ENCODE results near the gene UBXN10.

UBXN10 gene, protein sequence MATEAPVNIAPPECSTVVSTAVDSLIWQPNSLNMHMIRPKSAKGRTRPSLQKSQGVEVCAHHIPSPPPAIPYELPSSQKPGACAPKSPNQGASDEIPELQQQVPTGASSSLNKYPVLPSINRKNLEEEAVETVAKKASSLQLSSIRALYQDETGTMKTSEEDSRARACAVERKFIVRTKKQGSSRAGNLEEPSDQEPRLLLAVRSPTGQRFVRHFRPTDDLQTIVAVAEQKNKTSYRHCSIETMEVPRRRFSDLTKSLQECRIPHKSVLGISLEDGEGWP

DNA sequence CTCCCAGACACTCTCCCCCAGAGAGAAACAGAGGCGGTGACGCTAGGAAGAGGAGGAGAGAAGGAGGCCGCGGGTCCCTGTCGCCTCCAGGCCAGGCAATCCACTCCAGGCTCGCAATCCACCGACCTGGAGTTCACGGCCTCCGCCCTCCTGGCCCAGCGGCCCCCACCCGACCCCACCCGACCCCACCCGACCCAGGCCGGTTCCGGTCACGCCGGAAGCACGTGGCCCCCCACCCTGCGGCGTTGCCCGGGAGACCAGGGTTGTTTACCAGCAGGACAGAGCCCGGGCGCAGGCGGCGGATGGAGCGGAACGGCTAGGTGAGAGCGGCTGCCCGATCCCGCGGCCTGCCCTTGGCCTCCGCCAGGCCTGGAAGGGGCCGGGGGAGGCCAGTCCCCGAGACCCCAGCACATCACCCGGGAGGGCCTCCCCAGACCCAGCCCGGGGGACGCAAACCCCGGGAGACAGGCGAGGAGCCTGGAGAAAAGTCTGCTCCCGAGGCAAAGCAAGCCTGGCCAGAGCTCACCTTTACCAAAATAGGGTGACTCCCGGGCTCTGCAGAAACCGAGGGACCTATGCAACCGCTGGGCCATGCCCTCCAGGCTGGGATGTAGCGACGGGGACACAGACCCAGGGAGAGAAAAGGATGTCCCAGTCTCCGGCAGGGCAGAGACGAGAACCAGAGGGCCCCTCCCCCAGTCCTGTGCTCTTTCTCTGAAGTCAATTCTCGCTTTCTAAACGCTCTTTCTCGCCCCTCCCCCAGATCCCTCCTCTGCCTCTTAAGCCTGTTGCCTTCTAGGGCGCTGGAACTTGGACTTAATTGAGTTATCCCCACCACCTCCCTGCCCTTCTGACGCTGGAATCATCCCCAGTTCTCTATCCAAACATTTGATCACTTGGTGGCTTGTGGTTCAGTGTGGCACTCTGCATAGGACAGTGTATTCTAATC, at the start of gene UBXN10, which contains the start of gene PLA2G2C:
Gene UBXN10 (plus strand): TSS at position 263 of the 949 bp plus-strand sequence. CDS start 4,466 bp downstream, outside the sequence.
Gene PLA2G2C (minus strand): TSS at position 685 of the 949 bp plus-strand sequence. CDS start 9,155 bp downstream, outside the sequence.
- DNase-seq (ENCODE audit: low spot score): no peak

DNA sequence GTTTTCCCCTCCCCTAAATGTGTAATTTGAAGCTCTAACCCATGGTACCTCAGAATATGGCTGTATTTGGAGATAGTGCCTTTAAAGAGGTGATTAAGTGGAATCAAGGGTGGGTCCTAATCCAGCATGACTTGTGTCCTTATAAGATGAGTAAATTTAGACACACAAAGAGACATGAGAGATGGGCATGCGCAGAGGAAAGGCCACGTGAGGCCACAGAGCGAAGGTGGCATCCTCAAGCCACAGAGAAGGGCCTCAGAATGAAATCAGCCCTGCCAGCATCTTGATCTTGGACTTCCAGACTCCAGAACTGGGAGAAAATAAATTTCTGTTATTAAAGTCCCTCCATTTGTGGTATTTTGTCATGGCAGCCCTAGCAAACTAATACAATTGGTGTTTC, 49.6 kb upstream of the UBXN10 start:
- no peak for DNase-seq (ENCODE audit: low spot score)

DNA sequence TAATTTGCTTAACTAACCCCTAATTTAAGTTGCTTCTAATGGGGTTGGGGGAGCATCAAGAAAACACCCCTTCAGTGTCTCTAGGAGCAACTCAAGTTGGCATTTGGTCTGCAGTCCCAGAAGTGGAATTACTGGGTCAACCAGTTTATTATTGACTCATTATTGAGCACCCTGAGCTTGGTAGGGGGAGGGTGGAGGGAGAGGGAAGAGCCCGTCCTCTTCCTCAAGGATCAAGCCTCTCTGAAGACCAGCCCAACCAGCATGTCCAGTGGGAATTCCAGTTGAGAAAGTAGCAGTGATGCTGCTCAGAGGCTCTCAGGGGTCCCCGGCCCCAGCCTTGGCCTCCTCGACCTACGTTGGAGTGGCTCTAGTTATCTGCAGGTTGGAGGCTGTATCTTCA, 48.8 kb upstream of the UBXN10 start:
- DNase-seq (ENCODE audit: low spot score): no peak

DNA sequence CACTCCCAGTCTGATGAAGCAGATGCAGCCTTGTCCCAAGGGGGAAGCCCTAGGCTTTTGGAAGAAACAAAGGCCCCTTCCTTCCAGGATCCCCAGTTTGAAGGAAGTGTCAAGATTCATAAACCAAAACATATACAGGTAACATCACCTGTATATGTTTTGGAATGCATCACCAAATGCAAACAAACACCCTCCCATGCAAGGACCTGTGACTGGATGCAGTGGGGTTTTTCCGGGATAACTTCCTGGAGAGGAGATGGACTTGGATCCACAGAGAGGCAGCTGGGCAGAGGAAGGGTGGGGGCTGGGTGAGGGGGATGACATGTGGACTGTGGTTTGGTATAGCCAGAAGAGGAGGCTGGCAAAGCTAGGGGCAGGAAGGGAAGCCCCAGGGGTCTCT, 48.3 kb upstream of the UBXN10 start:
- no peak for DNase-seq (ENCODE audit: low spot score)

DNA sequence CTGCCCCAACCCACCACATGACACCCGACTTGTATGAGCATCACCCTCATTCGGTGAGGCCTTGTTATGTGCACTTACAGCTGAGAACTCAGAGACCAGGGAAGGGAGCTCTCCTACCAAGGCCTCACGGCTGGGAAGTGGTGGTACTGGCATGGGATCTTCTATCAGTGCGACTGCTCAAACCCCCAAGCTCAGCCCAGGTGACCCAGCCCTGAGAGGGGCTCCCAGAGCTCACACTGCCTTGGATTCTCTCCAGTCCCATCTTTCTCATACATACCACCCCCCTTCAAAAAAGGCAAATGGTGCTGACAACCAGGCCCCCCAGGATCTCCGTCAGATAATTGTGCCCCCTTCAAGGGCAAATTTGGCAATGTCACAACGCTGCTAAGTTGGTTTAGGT, 47.5 kb upstream of the UBXN10 start:
- no peak for DNase-seq (ENCODE audit: low spot score)

DNA sequence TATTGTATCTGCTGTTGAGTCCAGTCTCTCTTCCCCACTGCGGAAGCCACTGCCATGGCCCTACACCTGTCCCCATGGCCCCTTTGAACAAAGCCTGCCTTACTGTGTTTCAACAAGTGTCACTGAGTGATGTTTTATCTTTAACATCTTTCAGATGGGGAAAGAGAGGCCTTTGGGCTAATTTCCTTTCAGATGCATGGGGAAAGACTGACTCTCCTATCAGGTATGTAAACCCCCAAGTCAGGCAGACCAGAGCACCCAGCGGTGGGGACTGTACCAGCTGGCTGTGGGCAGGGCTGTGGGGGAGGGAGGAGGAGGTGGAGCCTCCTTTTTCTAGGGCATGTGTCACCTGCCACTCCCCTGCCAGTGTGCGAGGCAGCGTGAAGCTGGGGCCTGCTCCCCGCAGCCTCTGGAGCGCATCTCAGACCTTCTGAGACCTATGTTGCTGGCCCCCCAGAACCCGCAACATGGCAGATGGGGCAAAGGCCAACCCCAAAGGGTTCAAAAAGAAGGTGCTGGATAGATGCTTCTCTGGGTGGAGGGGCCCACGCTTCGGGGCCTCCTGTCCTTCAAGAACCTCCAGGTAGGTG, 46.8 kb upstream of the UBXN10 start, which contains the start of gene PLA2G2F:
Gene PLA2G2F (plus strand): TSS at position 363 of the 590 bp plus-strand sequence. CDS start 105 bp downstream, at position 468.
- DNase-seq (ENCODE audit: low spot score): no peak

DNA sequence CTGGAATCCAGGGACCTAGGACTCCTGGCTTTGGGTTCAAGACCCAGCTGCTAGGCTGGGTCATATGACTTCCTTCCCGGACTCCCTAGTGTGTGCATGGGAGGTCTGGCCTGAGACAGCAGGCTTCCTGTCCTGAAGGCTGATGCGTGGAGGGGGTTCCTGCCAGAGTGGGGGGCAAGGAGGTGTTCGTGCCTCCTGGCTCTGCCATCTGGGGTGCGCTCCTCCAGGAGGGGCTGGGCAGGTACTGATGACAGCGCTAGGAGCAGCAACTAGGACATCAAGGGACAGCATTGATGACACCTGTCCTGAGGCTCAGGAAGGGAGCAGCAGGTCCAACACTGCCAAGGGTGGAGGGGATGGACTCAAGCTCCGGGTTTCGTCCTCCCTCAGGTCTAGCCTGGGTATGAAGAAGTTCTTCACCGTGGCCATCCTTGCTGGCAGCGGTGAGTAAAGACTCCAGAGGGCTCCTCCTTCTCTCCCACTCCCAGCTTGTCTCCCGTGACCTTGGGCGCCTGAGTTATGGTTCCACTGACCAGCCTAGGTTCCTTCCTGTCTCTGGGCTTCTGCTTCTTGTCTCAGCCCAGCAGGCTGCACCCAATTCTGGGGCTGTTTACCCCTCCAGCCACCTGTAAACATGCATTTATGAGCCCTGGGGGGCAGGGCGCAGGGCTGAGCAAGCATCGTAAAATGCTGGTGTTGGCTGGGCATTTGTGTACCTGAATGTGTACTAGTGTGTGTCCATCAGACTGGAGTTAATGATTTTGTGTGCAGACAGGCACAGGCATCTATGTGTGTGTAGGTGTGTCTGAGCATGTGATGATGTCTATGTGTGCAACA, 45.9 kb upstream of the UBXN10 start:
- DNase-seq (ENCODE audit: low spot score): no peak

DNA sequence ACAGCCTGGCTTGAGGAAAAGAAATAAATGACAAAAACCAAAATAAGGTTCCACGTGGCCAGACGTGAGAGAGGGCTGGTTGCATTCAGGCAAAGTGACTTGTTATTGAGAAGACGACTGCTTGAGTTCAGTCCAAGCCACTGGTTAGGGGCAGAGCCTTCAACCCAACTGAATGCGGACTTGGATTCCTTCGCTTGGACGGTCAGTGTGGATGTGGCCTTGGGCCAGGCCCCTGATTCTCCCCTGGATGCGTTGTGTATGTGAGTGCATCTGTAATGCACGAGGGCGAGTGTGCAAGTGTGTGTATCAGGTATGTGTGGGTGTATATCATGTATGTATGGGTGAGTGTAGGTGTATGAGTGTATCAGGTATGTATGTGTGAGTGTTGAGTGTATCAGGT, 44.9 kb upstream of the UBXN10 start:
- no peak for DNase-seq (ENCODE audit: low spot score)

DNA sequence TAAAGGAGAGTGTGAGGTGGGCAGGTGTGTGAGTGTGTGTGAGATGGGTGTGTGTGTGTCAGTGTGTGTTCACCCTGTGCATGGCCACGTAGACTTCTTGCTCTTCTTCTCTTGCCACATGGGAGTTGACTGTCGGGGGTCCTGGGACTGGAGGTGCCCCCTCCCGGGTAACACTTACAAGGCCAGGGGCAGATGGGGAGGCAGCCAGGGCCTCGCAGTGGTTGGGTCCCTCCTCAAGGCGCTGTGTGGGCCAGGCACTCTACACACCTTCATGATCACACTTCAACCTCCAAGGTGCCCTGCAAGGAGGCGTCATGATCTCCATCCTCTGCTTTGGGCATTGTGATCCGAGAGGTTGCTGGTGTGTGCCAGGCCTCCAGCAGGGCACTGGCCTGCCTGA, 44.4 kb upstream of the UBXN10 start:
- DNase-seq (ENCODE audit: low spot score): no peak

DNA sequence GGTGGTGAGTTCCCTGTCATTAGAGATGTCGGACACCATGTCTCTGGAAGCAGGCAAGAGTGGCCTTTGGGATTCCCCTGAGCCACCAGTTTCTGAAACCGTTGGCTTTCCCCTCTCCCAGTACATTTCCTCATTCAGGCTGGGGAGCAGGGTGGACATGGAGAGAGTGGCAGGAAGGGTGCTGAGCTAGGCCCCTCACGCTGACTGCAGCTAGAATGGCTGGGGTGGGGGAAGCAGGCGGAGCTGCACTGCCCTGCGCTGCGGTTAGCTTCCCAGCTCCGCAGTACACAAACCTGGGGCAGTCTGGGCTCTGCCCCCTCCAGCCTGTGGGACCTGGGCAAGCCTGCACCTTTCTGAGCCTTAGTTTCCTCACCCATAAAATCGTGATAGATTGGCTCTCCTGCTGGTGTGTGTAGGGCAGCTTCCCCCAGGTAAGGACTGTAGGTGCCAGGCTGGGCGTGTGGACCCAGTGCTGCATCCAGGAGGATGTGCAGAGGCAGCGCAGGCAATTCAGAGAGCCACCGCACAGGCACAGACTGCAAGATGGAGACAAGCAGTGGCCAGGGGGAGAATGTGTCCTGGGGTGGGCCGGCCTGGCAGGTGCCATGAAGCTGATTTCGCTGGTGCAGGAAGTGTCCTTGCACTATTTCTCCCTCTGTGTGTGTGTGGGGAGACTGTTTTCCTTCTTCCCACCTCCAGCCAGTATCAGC, 43.7 kb upstream of the UBXN10 start:
- no peak for DNase-seq (ENCODE audit: low spot score)

DNA sequence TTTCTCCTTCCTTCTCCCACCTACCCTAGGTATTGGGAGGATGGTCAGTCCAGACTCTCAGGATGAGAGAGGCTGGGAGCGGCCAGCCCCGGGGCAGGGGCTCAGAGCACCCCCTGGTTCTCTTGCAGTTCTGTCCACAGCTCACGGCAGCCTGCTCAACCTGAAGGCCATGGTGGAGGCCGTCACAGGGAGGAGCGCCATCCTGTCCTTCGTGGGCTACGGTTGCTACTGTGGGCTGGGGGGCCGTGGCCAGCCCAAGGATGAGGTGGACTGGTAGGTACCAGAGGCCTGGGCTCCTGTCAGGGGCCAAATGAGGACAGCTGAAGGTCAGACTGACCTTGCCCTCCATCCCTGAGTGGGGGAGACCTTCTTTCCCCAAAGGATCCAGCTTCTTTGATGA, 42.6 kb upstream of the UBXN10 start:
- no peak for DNase-seq (ENCODE audit: low spot score)

DNA sequence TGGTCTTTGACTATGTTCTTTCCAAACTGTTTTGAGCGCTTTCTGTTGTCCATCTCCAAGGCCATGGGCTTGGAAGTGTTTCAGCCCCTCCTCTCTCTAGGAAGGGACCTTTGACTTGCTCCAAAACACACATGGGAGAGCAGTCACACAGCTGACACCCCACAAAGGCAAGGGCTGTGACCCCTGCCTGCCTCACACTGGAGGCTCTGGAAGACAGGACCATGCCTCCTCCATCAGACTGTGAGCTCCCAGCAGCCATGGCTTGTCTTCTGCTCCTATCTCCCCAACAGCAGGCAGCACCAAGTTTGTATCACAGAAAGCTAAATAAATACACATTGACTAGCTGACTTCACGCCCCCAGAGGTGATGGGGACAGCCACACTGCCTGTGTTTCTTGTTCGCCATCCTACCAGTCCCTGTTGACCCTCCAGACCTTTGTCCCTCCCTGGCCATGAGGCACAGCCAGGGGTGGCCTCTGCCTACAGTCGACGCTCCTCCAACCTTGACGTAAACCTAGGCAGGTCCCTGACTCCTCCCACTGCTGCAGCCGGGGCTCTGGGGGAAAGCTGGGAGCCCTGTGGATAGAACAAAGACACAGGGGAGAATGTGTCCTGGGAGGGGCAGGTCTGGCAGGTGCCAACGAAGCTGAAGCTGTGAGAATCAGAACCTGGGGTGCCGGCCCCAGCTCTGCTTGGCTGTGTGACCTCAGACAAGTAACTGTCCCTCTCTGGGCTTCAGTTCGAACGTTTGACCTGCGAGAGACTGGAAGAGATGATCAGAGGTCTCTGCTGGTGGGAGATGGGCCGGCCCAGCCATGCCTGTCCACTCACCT, 41.9 kb upstream of the UBXN10 start:
- no peak for DNase-seq (ENCODE audit: low spot score)

DNA sequence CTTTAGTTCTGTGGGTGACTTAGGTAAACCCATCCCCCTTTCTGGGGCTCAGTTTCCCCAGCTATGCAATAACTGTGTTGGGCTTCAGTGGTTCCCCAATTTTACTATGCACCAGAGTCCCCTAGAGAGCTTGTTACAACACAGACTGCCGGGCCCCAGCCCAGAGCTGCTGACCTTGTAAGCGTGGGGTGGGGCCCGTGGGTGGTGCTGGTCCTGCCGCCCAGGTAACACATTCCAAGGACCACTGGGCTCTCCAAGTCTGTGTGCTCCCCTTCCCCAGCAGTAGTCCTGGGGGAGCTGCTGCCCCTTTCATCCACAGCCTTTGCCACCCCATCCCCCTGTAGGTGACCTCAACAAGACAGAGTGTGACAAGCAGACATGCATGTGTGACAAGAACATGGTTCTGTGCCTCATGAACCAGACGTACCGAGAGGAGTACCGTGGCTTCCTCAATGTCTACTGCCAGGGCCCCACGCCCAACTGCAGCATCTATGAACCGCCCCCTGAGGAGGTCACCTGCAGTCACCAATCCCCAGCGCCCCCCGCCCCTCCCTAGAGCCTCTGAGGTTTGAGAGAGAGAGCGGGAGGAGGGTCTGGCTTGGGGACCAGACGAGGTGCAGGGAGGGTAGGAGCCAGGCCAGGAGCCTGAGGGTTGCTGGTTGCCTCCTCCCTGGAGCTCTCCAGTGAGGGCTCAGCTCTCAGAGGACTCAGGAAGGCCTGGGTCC, 37.9 kb upstream of the UBXN10 start:
- DNase-seq (ENCODE audit: low spot score): no peak

DNA sequence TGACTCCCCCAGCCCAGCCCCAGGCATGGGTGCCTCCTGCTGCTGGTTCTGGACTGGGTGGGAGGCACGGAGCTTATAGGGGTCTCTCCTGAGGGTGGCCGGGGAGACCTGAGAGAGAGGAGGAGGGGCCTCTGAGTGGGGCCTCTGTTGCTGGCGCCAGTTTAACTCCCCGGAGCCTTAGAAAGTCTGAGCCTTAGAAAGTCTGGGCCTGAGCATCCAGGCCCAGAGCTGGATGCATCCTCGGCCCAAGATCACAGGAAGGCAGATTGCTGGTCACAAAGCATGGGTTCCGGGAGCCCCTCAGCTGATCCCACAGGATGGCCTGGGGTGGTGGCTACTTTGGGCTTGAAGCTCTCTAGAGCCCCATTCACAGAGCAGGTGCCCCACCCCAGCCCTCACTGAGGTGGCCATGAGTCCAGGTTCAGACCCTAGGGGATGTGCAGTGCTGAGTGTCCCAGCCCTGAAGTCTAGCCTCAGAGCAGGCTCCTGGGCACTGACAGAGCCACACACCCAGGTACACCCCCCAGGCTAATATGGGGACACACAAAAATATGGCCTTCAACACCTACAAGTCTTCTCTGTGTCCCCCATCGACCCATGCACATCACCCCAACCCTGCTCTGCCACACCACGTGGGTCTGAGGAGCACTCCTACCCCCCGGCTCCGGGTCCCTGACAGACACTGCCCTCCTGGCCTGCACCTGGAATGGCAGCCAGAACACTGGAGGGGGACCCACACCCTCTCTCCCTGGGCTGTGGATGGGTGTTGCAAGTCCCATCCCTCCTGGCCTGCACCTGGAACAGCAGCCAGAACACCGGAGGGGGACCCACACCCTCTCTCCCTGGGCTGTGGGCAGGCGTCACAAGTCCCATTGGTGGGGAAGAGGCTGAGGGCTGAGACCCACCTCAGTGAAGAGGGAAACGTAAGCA, 37.1 kb upstream of the UBXN10 start:
- no peak for DNase-seq (ENCODE audit: low spot score)

DNA sequence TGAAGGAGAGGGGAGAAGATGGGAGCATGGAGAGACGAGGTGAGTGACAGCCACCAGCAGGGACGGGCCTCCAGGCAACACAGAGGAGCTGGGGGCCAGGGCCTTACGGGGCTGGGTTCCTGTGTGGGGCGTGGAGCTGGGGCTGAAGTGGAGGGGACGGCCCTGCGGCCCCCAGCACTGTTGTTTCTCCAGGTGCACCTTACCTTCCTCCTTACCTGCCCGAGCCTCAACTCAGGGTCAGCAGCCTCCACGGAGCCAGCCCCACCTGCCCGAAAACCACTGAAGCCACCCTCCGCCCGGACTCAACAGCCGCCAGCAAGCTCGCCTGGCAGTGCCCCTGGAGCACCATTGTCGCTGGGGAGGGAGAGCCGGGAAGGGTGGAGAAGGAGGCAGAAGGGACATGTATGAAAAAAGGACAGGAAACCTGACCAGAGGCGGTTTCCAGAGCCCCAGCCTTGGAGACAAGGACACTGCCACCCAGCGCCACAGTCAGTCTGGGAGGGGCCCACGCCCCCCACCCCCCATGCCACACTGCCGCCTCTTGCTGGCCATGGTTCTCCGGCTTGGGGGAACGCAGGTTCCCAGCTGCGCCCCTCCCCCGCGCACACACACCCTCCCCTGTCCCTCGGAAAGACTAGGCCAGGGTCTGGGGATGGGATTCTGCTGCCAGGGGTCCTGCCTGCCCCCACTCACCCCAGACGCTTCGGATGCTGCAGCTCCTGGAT, 36.1 kb upstream of the UBXN10 start:
- DNase-seq (ENCODE audit: low spot score): no peak

DNA sequence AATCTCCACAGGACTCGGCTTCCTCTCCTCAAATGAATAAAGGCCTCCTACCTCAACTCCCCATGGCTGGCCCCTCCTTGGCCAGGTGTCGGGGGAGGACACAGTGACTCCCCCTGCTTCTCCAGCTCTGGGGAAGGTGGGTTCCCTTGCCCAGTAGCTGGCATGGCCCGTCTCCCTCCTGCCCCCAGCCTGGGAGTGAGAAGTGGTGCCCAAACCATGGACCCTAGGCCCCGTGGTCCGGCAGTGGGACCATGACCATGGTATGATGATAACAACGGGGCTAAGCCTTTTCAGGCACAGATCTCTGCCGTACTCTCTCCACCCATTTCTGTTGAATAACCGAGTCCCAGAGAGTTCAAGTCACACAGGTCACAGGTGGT, 35.6 kb upstream of the UBXN10 start:
- no peak for DNase-seq (ENCODE audit: low spot score)

DNA sequence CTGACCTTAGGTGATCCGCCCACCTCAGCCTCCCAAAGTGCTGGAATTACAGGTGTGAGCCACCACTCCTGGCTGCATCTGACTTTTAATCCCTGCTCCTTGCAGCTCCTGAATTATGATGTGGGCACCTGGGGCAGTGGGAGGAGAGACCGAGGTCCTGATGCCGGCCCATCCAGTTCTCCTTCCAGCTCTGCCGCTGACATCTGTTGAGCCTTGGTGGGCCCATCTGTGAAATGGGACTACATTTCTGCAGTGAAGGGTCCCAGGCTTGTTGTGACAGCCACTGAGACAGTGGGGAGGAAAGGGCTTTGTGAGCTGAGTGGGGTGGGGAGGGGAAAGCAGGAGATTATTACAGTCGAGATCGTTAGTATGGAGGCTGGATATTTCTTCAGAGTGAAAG, 34.9 kb upstream of the UBXN10 start:
- no peak for DNase-seq (ENCODE audit: low spot score)
